NT2/D1 (cell line): ENCODE measurements around the gene SLC8A1.

Source experiments
- DNase-seq: peaks from one replicate; pipeline ENCODE4 v3.0.0-alpha.2; 2011; ENCODE audit warnings: low read depth, low spot score
- H3K27me3 ChIP-seq: 2 replicates; pipeline ENCODE4 v1.6.0; 2011; ENCODE audit warnings: mild to moderate bottlenecking; ENCODE audit not compliant: insufficient read length, insufficient read depth
- H3K36me3 ChIP-seq: 2 replicates; pipeline ENCODE4 v1.6.1; 2011; ENCODE audit warnings: mild to moderate bottlenecking, low read length, mixed read lengths; ENCODE audit not compliant: insufficient read depth, insufficient read length
- H3K4me1 ChIP-seq: 2 replicates; pipeline ENCODE4 v1.5.1; 2011; ENCODE audit not compliant: insufficient read depth, insufficient read length
- H3K4me3 ChIP-seq: 2 replicates; pipeline ENCODE4 v1.5.1; 2011; ENCODE audit warnings: low read depth; ENCODE audit not compliant: insufficient read length
- H3K9ac ChIP-seq: 2 replicates; pipeline ENCODE4 v1.6.0; 2011; ENCODE audit warnings: low read depth; ENCODE audit not compliant: insufficient read length
- H3K9me3 ChIP-seq: 2 replicates; pipeline ENCODE4 v1.5.1; 2011; ENCODE audit warnings: mild to moderate bottlenecking, low read length; ENCODE audit not compliant: insufficient read depth
- SUZ12 ChIP-seq: IDR thresholded peaks from 2 replicates; pipeline ENCODE4 v1.6.1; 2011; ENCODE audit not compliant: insufficient read length, insufficient read depth; ENCODE audit errors: extremely low read depth
- YY1 ChIP-seq: IDR thresholded peaks from 2 replicates; pipeline ENCODE4 v1.6.1; 2011; ENCODE audit not compliant: insufficient read length, insufficient read depth
- ZNF274 ChIP-seq: IDR thresholded peaks from 2 replicates; pipeline ENCODE4 v1.6.1; 2011; ENCODE audit warnings: mild to moderate bottlenecking, low read depth, low read length

Gene SLC8A1

DNA sequence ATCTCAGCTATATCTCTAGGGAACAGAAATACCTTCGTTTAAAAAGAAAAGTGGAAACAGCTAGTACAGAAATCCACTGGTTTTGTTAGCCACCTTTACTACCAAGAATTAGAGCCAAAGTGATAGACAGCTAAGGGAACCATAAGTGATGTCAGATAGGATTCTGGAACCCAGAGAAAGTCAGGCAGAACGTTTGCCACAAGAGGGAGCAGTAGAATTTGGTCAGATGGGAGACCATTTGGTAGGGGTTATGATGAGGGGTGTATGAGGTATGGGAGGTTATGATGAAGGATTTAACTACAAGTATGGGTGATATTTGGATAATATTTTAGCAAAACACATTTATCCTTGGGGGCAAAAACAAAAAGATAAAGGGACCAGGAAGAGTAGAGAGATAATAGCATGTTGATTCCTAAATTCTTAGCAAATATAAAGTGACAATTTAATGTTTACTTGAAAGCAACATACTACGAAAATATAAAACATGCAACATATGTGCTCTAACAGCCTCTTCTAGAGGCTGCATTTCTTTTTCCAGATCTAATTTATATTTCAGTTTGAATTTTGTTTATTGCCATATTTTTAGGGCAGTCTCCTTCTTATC is 3.3 kb downstream of the SLC8A1 start:
- H3K9me3 ChIP-seq: no peaks in the 10 kb centered on the region
- no peak for TF ChIP-seq ZNF274
- TF ChIP-seq YY1: no peak
- no peak for TF ChIP-seq SUZ12
- H3K4me3 ChIP-seq: no peak overlapping the region
- H3K36me3 ChIP-seq: no peaks in the 10 kb centered on the region
- DNase-seq: no peak
- H3K27me3 ChIP-seq: peaks cover 36% of the 10 kb centered on the region
- no peaks in the 10 kb centered on the region for H3K4me1 ChIP-seq
- no peak overlapping the region for H3K9ac ChIP-seq

- H3K36me3 ChIP-seq: no peaks in the 10 kb centered on the region
- no peak overlapping the region for H3K4me3 ChIP-seq
- H3K9ac ChIP-seq: no peak overlapping the region
- H3K4me1 ChIP-seq: no peaks in the 10 kb centered on the region
- H3K9me3 ChIP-seq: no peaks in the 10 kb centered on the region
- peaks cover 8% of the 10 kb centered on the region for H3K27me3 ChIP-seq
- DNase-seq: no peak
- no peak for TF ChIP-seq ZNF274
- TF ChIP-seq YY1: no peak
- no peak for TF ChIP-seq SUZ12
Measured at GRCh38 chr2:40445467-40445866, 6.4 kb downstream of the SLC8A1 start.

- Histone ChIP-seq H3K9ac (no peak overlapping the region), H3K4me1 (no peaks in the 10 kb centered on the region), H3K27me3 (no peaks in the 10 kb centered on the region), H3K36me3 (no peaks in the 10 kb centered on the region), H3K9me3 (no peaks in the 10 kb centered on the region), H3K4me3 (no peak overlapping the region)
- no peak for TF ChIP-seq SUZ12
- TF ChIP-seq ZNF274: no peak
- no peak for TF ChIP-seq YY1
- DNase-seq: no peak
Measured at GRCh38 chr2:40440835-40441234, 11.1 kb downstream of the SLC8A1 start.

DNA sequence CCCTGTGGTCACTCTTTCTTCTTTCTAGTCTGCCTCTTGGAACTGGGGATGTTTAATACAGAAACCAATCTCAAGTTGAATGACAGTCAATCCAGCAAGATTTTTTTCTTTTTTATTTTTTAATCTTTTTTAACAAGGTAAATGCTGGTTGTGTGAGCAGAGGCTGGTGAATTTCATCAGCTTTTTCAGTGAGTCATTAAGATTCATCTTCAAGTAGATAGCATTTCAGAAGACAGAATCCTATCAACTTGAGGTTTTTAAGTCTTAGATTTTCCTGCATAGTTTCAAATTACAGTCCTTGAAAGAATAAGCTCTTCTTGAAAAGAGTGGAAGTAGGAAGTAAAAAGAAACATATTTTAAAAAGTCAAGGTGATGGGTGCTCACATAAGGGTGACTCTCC is 12.4 kb downstream of the SLC8A1 start:
- H3K4me3 ChIP-seq: no peak overlapping the region
- H3K9ac ChIP-seq: no peak overlapping the region
- H3K27me3 ChIP-seq: no peaks in the 10 kb centered on the region
- H3K4me1 ChIP-seq: no peaks in the 10 kb centered on the region
- H3K36me3 ChIP-seq: no peaks in the 10 kb centered on the region
- no peaks in the 10 kb centered on the region for H3K9me3 ChIP-seq
- TF ChIP-seq ZNF274: no peak
- TF ChIP-seq SUZ12: no peak
- TF ChIP-seq YY1: no peak
- no peak for DNase-seq

DNA sequence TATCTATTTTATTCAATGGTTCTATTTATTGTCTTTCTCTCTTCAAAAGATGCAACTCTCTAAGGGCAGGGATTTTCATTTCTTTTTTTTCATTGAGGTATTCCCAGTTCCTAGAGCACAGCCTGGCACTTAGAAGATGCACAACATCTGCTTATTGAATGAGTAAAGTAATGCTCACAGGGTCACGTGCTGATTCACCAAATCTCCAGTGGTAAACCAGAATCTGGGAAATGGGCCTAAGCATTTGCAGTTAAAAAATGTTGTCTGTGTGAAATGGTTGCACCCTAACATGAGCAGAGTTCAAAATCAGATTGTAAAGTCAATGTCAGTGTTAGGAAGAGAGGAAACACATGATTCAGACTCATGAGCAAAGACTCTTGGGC is 15.8 kb downstream of the SLC8A1 start:
- H3K36me3 ChIP-seq: no peaks in the 10 kb centered on the region
- no peaks in the 10 kb centered on the region for H3K9me3 ChIP-seq
- no peak for DNase-seq
- H3K27me3 ChIP-seq: no peaks in the 10 kb centered on the region
- no peak overlapping the region for H3K4me3 ChIP-seq
- no peaks in the 10 kb centered on the region for H3K4me1 ChIP-seq
- no peak overlapping the region for H3K9ac ChIP-seq
- no peak for TF ChIP-seq SUZ12
- no peak for TF ChIP-seq YY1
- TF ChIP-seq ZNF274: no peak

DNA sequence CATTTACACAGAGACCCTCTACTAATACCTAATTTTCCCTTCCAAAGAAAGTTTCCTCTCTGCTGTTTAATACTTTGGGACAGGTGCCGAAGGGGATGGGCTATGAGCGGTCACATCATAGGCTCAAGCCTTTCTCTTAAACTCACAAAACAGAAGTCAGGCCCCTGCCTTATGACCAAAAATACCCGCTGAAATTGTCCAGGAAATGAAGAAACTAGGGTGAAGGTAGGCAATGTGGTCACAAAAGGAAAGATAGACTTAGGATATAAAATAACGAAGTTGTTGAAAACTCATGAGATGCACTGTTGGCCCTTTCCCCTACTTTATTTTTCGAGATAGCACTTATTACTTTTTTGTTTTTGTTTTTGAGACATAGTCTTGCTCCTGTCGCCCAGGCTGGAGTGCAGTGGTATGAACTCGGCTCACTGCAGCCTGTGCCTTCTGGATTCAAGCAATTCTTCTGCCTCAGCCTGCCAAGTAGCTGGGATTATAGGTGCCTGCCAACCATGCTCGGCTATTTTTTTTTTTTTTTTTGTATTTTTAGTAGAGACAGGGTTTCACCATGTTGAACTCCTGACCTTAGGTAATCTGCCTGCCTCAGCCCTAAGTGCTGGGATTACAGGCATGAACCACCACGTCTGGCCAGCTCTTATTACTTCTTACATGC is 16.3 kb downstream of the SLC8A1 start:
- H3K27me3 ChIP-seq: no peaks in the 10 kb centered on the region
- no peaks in the 10 kb centered on the region for H3K4me1 ChIP-seq
- TF ChIP-seq ZNF274: no peak
- no peak for TF ChIP-seq SUZ12
- no peak for TF ChIP-seq YY1
- H3K4me3 ChIP-seq: no peak overlapping the region
- H3K36me3 ChIP-seq: no peaks in the 10 kb centered on the region
- no peaks in the 10 kb centered on the region for H3K9me3 ChIP-seq
- H3K9ac ChIP-seq: no peak overlapping the region
- no peak for DNase-seq

DNA sequence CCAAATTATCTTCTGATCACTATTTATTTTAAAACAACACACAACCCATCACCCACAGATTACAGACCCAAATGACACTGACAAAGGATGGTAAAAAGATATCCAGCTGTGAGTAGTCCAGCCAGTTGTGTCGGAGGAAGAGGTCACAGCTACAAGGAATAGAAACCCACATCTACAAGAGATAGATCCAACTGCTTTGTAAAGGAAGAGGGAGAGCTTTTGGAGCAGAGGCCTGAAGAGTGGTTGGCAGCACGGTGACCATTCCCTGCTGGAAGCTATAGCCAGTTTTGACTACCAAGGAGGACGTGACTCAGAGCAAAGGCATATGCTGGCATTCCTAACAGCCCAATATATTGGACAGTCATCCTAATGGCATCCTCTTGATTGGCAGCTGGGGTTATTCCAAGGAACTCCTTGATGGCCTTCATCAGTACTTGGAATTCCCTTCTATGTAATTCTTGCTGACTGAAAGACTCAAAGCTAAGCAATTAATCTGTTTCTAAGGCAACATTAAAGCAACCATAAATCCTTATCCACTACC is 17.1 kb downstream of the SLC8A1 start:
- H3K27me3 ChIP-seq: no peaks in the 10 kb centered on the region
- TF ChIP-seq SUZ12 (no peak), ZNF274 (no peak), YY1 (no peak)
- no peak overlapping the region for H3K9ac ChIP-seq
- no peaks in the 10 kb centered on the region for H3K36me3 ChIP-seq
- H3K4me3 ChIP-seq: no peak overlapping the region
- DNase-seq: no peak
- no peaks in the 10 kb centered on the region for H3K4me1 ChIP-seq
- H3K9me3 ChIP-seq: no peaks in the 10 kb centered on the region
